Keratinocyte (primary cell): ENCODE results near the gene FHIT.

Experiments
- EZH2 ChIP-seq: IDR thresholded peaks from one replicate; pipeline ENCODE4 v1.6.1; 2012; ENCODE audit warnings: inconsistent platforms, mild to moderate bottlenecking, low read length, moderate library complexity
- TF ChIP-seq, protein P1 (sequence below), 3 experiments: IDR thresholded peaks in 1 of 3; conservative IDR thresholded peaks in 1 of 3; optimal IDR thresholded peaks in 1 of 3; 2 replicates in 2 of 3; 3 replicates in 1 of 3; pipeline versions ENCODE3 to v1.5.1; 2011; ENCODE audit warnings: low read length in 3 of 3, mild to moderate bottlenecking in 3 of 3, moderate library complexity in 2 of 3, control low read depth in 1 of 3, inconsistent platforms in 1 of 3; ENCODE audit not compliant: insufficient read depth in 2 of 3; ENCODE audit errors: extremely low read depth in 1 of 3

GRCh38 chr3:59788133-59788532, 1463.1 kb downstream of the FHIT start:
- no peak for TF ChIP-seq EZH2
- TF ChIP-seq, protein P1, sequence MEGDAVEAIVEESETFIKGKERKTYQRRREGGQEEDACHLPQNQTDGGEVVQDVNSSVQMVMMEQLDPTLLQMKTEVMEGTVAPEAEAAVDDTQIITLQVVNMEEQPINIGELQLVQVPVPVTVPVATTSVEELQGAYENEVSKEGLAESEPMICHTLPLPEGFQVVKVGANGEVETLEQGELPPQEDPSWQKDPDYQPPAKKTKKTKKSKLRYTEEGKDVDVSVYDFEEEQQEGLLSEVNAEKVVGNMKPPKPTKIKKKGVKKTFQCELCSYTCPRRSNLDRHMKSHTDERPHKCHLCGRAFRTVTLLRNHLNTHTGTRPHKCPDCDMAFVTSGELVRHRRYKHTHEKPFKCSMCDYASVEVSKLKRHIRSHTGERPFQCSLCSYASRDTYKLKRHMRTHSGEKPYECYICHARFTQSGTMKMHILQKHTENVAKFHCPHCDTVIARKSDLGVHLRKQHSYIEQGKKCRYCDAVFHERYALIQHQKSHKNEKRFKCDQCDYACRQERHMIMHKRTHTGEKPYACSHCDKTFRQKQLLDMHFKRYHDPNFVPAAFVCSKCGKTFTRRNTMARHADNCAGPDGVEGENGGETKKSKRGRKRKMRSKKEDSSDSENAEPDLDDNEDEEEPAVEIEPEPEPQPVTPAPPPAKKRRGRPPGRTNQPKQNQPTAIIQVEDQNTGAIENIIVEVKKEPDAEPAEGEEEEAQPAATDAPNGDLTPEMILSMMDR (optimal IDR thresholded peaks at IDR 0.05 in 1 of 3, IDR thresholded peaks at IDR 0.05 in 1 of 3, conservative IDR thresholded peaks at IDR 0.05 in 1 of 3; ENCODE audit: extremely low read depth in 1 of 3, insufficient read depth in 2 of 3, low read length in 3 of 3): no peak
